T-cell (primary cell): ENCODE data around the gene SH3RF3. TPM values are rescaled to one million over a fixed set of nuclear protein-coding genes. Genes with fewer than 3 reads are reported as not detected.

Experiments used
- ATAC-seq, 4 experiments: fragments of 200-7000 bp in 3 of 4; fragments of 150-1000 bp in 1 of 4; cut with Tn5 transposase; replicated peaks in 1 of 4; 1 replicate in 3 of 4; 2 replicates in 1 of 4; pipeline ENCODE4 v1.10.0; 2021; ENCODE audit warnings: moderate library complexity in 3 of 4, mild to moderate bottlenecking in 2 of 4, moderate number of reproducible peaks in 1 of 4
- CTCF ChIA-PET, 2 donors: fragments of 300-600 bp; sonication (Branson Sonifier 250); formaldehyde crosslinking; loops; one replicate each; lab custom pipeline; 2022; ENCODE audit warnings: antibody characterized with exemption in 2 of 2; lab: Charles Lee
- POLR2A ChIA-PET, 2 donors: fragments of 300-600 bp; sonication (Branson Sonifier 250); formaldehyde crosslinking; loops; one replicate each; lab custom pipeline; 2022; ENCODE audit warnings: antibody characterized with exemption in 2 of 2; lab: Charles Lee
- DNase-seq, 35 experiments: peaks; one replicate each; pipeline versions ENCODE4 v3.0.0 to v3.0.0-alpha.2; 2013 to 2023
- H3K27ac ChIP-seq: one replicate; pipeline ENCODE4 v1.5.1; 2013; ENCODE audit warnings: low read length
- H3K27me3 ChIP-seq, 2 experiments: replicated peaks in 1 of 2; 1 replicate in 1 of 2; 2 replicates in 1 of 2; pipeline versions ENCODE4 v1.6.1 to v1.7.0; 2013; ENCODE audit warnings: low read length in 1 of 2, mixed read lengths in 1 of 2; ENCODE audit not compliant: control insufficient read depth in 2 of 2, insufficient read depth in 2 of 2; ENCODE audit errors: extremely low read depth in 1 of 2
- H3K36me3 ChIP-seq, 2 donors: 1 replicate in 1 of 2; 2 replicates in 1 of 2; pipeline versions ENCODE4 v1.6.1 to v1.7.0; 2013; ENCODE audit warnings: low read length in 1 of 2; ENCODE audit not compliant: control insufficient read depth in 2 of 2, insufficient read depth in 1 of 2; ENCODE audit errors: extremely low read depth in 1 of 2
- H3K4me1 ChIP-seq, 2 experiments: 1 replicate in 1 of 2; 2 replicates in 1 of 2; pipeline versions ENCODE4 v1.6.1 to v1.7.0; 2013; ENCODE audit warnings: low read length in 2 of 2, mixed read lengths in 1 of 2; ENCODE audit not compliant: insufficient read depth in 2 of 2, control insufficient read depth in 1 of 2; ENCODE audit errors: extremely low read depth in 1 of 2
- H3K4me3 ChIP-seq, 2 donors: 1 replicate in 1 of 2; 2 replicates in 1 of 2; pipeline versions ENCODE4 v1.5.1 to v1.7.0; 2013; ENCODE audit warnings: mild to moderate bottlenecking in 2 of 2, low read length in 1 of 2, moderate library complexity in 1 of 2; ENCODE audit not compliant: control insufficient read depth in 1 of 2; ENCODE audit errors: extremely low read depth in 1 of 2
- H3K9me3 ChIP-seq: 2 replicates; pipeline ENCODE4 v1.7.0; 2013
- H3K27ac Mint-ChIP-seq, 2 donors: one replicate each; pipeline ENCODE4 v1.8.0; 2020 to 2021; ENCODE audit warnings: mild to moderate bottlenecking in 2 of 2, mixed read lengths in 2 of 2
- H3K27me3 Mint-ChIP-seq, 2 donors: one replicate each; pipeline ENCODE4 v1.8.0; 2021 to 2022; ENCODE audit warnings: mixed read lengths in 2 of 2
- H3K36me3 Mint-ChIP-seq: one replicate; pipeline ENCODE4 v1.8.0; 2021; ENCODE audit warnings: mixed read lengths
- H3K4me1 Mint-ChIP-seq, 3 donors: one replicate each; pipeline ENCODE4 v1.8.0; 2020 to 2022; ENCODE audit warnings: mixed read lengths in 3 of 3, mild to moderate bottlenecking in 1 of 3
- H3K4me3 Mint-ChIP-seq, 3 donors: one replicate each; pipeline ENCODE4 v1.8.0; 2020 to 2022; ENCODE audit warnings: mild to moderate bottlenecking in 3 of 3, mixed read lengths in 3 of 3, moderate library complexity in 3 of 3
- H3K9me3 Mint-ChIP-seq, 3 donors: one replicate each; pipeline ENCODE4 v1.8.0; 2020 to 2022; ENCODE audit warnings: mixed read lengths in 3 of 3
- whole genome bisulfite sequencing: methylation state at CpG from one replicate; pipeline ENCODE4 v1.1.5; 2013; ENCODE audit warnings: missing lambda C conversion rate; ENCODE audit not compliant: insufficient coverage; 5-methylcytosine and 5-hydroxymethylcytosine counted together
- total RNA-seq, 35 experiments: library from RNA in 6 of 35; stranded (reverse) in 6 of 35; fragments of 120-200 nt in 1 of 35; gene quantifications; one replicate each; pipeline versions ENCODE4 v1.2.1 to v1.2.4 and lab custom pipeline; 2013 to 2026

The SH3RF3 gene
- total RNA-seq, 5 donors from 2014 or later (not counting 1 experiment from before 2014, with no cell fraction given) = 1.8 to 4.6 (median 3.6) TPM

DNA sequence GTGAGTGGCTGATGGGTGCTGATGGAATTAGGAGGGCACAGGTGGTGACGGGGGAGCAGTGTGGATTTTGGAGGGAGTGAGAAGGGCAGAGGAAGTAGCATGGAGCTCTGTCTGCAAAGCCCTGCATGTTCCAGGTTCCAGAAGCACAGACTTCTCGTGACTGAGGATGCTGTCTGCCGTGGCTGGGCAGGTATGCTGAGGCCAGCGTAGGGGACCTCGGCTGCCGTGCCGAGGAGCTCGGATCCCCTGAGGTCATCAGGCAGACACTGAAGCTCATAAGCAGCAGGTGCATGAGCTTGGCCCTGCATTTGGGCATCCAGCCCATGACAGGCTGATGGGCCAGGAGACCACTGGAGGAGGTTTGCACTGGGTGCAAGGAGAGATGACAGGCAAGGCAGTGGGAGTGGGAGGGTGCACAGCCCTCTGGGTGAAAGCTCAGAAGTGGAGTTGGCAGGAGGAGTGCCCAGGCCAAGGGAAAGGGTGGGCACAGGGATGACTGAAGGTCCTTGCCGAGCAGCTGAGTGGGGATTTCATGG lies 215.3 kb downstream of the SH3RF3 start:
- H3K9me3 Mint-ChIP-seq = no peaks in the 10 kb centered on the region
- DNase-seq (no peak), ATAC-seq (no peak)
- H3K4me1 Mint-ChIP-seq = peaks cover 32 to 43% (median 34%) of the 10 kb centered on the region in 3 donors
- no peak overlapping the region for H3K4me3 Mint-ChIP-seq
- H3K4me1 ChIP-seq = peaks cover 22 to 30% of the 10 kb centered on the region in 2 experiments
- no peaks in the 10 kb centered on the region for H3K36me3 Mint-ChIP-seq
- H3K9me3 ChIP-seq = no peaks in the 10 kb centered on the region
- H3K27me3 ChIP-seq = peaks cover 0 to 5% of the 10 kb centered on the region in 2 experiments
- 97% methylated on average over 9 of the region's 9 CpGs for WGBS
- no peak overlapping the region for H3K27ac ChIP-seq
- ChIA-PET CTCF (no interaction called here), POLR2A (no interaction called here)
- peak overlapping the region in 1 of 2 donors; percentile 58 for H3K27ac Mint-ChIP-seq
- no peaks in the 10 kb centered on the region for H3K36me3 ChIP-seq
- H3K4me3 ChIP-seq = no peak overlapping the region
- H3K27me3 Mint-ChIP-seq = no peaks in the 10 kb centered on the region

DNA sequence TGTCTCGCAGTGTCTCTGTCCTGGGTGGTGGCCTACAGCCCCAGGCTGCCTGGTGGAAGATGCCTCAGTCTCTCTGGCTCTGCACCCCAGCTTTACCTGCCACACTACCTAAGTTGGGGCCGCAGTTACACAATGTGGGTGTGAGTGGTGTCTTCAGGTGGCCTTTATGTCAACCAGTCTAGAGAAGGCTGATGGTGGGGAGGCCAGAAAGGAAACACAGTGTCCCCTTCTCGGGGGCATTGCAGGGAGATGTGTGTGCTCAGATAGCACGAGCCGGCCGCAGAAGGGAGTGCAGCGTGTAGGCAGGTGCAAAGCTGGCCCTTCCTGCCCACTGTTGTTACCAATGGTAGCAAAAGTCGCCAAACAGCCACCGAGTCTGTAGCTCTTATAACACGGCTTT lies 216.1 kb downstream of the SH3RF3 start:
- DNase-seq = no peak
- ChIA-PET POLR2A (no interaction called here), CTCF (no interaction called here)
- Histone ChIP-seq H3K27ac (no peak overlapping the region), H3K4me3 (no peak overlapping the region), H3K36me3 (no peaks in the 10 kb centered on the region), H3K9me3 (no peaks in the 10 kb centered on the region), H3K27me3 (peaks cover 0 to 3% of the 10 kb centered on the region in 2 experiments), H3K4me1 (peaks cover 29 to 38% of the 10 kb centered on the region in 2 experiments)
- no peak for ATAC-seq
- H3K27ac Mint-ChIP-seq = no peak overlapping the region
- no peaks in the 10 kb centered on the region for H3K27me3 Mint-ChIP-seq
- peaks cover 39 to 50% (median 42%) of the 10 kb centered on the region in 3 donors for H3K4me1 Mint-ChIP-seq
- no peaks in the 10 kb centered on the region for H3K36me3 Mint-ChIP-seq
- 88% methylated on average over 9 of the region's 10 CpGs for WGBS
- no peak overlapping the region for H3K4me3 Mint-ChIP-seq
- H3K9me3 Mint-ChIP-seq = no peaks in the 10 kb centered on the region

GRCh38 chr2:109345653-109346480 lies 216.9 kb downstream of the SH3RF3 start:
- ChIA-PET CTCF (interaction anchor here in 1 of 2 donors (0.6 kb wide), 1 partner anchor 222 kb away, joined by 3 read pairs; no protein-coding TSS in a partner anchor), POLR2A (no interaction called here)
- no peak for DNase-seq
- Mint-ChIP-seq H3K9me3 (no peaks in the 10 kb centered on the region), H3K27ac (peak overlapping the region in 1 of 2 donors; percentile 68), H3K4me3 (peak overlapping the region in 1 of 3 donors; percentile 27), H3K36me3 (no peaks in the 10 kb centered on the region), H3K4me1 (peaks cover 47 to 57% (median 47%) of the 10 kb centered on the region in 3 donors), H3K27me3 (no peaks in the 10 kb centered on the region)
- no peak overlapping the region for H3K27ac ChIP-seq
- ATAC-seq = no peak
- 88% methylated on average over 9 of the region's 13 CpGs for WGBS
- peaks cover 37 to 44% of the 10 kb centered on the region in 2 experiments for H3K4me1 ChIP-seq
- no peaks in the 10 kb centered on the region for H3K36me3 ChIP-seq
- H3K27me3 ChIP-seq = no peaks in the 10 kb centered on the region
- no peaks in the 10 kb centered on the region for H3K9me3 ChIP-seq
- no peak overlapping the region for H3K4me3 ChIP-seq

GRCh38 chr2:109346601-109347228 lies 217.7 kb downstream of the SH3RF3 start:
- 83% methylated on average over 7 of the region's 12 CpGs for WGBS
- peak overlapping the region in 1 of 3 donors; percentile 27 for H3K4me3 Mint-ChIP-seq
- CTCF ChIA-PET = interaction anchor here in 1 of 2 donors (0.6 kb wide), 1 partner anchor 223 kb away, joined by 3 read pairs; no protein-coding TSS in a partner anchor

GRCh38 chr2:109347626-109348025 lies 218.6 kb downstream of the SH3RF3 start:
- ATAC-seq = no peak
- Mint-ChIP-seq H3K36me3 (no peaks in the 10 kb centered on the region), H3K9me3 (no peaks in the 10 kb centered on the region), H3K4me3 (peak overlapping the region in 1 of 3 donors; percentile 75), H3K4me1 (peaks cover 50 to 63% (median 56%) of the 10 kb centered on the region in 3 donors), H3K27me3 (no peaks in the 10 kb centered on the region), H3K27ac (peak overlapping the region; percentile 94)
- H3K9me3 ChIP-seq = no peaks in the 10 kb centered on the region
- peaks cover 43 to 53% of the 10 kb centered on the region in 2 experiments for H3K4me1 ChIP-seq
- WGBS = 96% methylated on average over 11 of the region's 13 CpGs
- no peak for DNase-seq
- peak overlapping the region; percentile 71 for H3K27ac ChIP-seq
- no peak overlapping the region for H3K4me3 ChIP-seq
- H3K27me3 ChIP-seq = no peaks in the 10 kb centered on the region
- ChIA-PET CTCF (no interaction called here), POLR2A (no interaction called here)
- peaks cover 0 to 5% of the 10 kb centered on the region in 2 donors for H3K36me3 ChIP-seq

More at GRCh38 chr2:109346601-109347228, 217.7 kb downstream of the SH3RF3 start:
- H3K4me1 ChIP-seq = peaks cover 43 to 53% of the 10 kb centered on the region in 2 experiments
- POLR2A ChIA-PET = no interaction called here
- H3K4me3 ChIP-seq = no peak overlapping the region
- no peaks in the 10 kb centered on the region for H3K9me3 Mint-ChIP-seq
- ATAC-seq (no peak), DNase-seq (no peak)
- no peaks in the 10 kb centered on the region for H3K36me3 Mint-ChIP-seq
- no peaks in the 10 kb centered on the region for H3K27me3 ChIP-seq
- H3K27ac Mint-ChIP-seq = peak overlapping the region; percentile 62 to 68
- H3K9me3 ChIP-seq = no peaks in the 10 kb centered on the region
- peaks cover 48 to 61% (median 53%) of the 10 kb centered on the region in 3 donors for H3K4me1 Mint-ChIP-seq
- no peak overlapping the region for H3K27ac ChIP-seq
- peaks cover 0 to 5% of the 10 kb centered on the region in 2 donors for H3K36me3 ChIP-seq
- H3K27me3 Mint-ChIP-seq = no peaks in the 10 kb centered on the region

DNA sequence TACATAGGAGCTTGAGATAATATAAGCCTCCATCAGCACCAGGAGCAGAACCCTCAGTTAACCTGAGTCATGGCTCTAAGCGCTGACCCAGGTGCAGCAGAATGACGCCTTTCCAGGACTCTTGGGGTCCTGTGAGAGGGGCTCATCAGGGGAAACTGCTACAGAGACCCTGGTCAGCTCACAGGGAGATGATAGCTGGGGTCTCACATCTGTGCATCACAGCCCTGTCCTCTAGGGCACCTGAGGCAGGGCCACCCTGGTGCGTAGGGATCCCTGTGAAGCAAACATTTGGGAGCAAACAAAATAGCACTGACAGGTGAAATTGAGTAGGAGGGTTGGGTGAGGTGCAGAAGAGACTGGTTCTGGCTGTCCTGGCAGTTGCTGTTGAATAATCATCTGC lies 219.2 kb downstream of the SH3RF3 start:
- no peak for ATAC-seq
- WGBS = 100% methylated on average over 2 of the region's 3 CpGs
- Mint-ChIP-seq H3K36me3 (no peaks in the 10 kb centered on the region), H3K27me3 (no peaks in the 10 kb centered on the region), H3K4me3 (peak overlapping the region in 1 of 3 donors; percentile 75), H3K9me3 (no peaks in the 10 kb centered on the region), H3K4me1 (peaks cover 50 to 63% (median 56%) of the 10 kb centered on the region in 3 donors), H3K27ac (peak overlapping the region; percentile 94)
- Histone ChIP-seq H3K27ac (peak overlapping the region; percentile 71), H3K4me3 (no peak overlapping the region), H3K36me3 (peaks cover 0 to 5% of the 10 kb centered on the region in 2 donors), H3K9me3 (no peaks in the 10 kb centered on the region), H3K27me3 (no peaks in the 10 kb centered on the region), H3K4me1 (peaks cover 43 to 53% of the 10 kb centered on the region in 2 experiments)
- ChIA-PET CTCF (no interaction called here), POLR2A (no interaction called here)
- no peak for DNase-seq
